ENCODE measurements around the gene DCANP1.

DCANP1 gene

DNA sequence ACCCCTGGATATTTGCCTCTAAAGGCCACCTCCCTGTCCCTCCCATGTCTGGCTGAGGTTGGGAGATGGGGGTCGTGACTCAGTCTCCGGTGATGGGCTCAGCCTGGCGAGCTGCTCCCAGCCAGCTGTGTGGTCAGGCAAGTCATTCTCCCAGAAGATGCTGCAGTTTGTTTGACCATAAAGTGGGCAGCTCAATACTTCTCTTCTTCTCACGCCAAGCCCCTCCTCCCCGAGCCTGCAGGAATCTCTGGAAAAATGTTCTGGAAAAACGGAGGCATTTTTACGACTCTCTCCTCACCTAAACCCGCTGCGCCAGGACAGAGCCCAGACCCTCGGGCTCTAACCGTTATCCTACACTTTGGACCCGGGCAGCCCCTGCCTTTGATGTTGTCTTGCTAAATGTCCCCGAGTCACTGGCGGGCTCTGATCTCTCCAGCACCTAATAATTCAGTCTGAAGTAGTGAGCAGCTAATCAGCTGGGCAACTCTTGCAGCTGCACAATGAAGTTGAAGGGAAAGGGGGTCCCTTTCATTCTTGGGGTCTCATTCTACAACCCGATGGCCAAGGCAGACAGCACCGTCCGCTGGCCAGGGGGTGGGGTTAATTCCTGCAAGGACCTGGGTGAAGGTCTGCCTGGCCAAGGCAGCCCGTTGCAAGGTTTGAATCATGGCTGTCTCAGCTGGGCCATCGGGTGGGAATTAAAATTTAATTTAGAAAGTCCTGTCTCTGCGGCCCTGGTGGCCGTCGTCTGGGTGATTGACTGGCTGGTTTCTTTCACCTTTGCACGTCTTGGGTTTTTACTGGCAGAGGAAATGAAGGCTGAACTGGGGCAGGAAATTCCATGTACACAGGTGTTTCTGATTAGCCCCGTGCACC lies 12.3 kb downstream of the DCANP1 start:
- Mint-ChIP-seq H3K9me3 (no peaks in the 10 kb centered on the region), H3K4me1 (ENCODE audit: low read depth) (no peaks in the 10 kb centered on the region), H3K36me3 (ENCODE audit: low read depth) (no peaks in the 10 kb centered on the region), H3K27ac (no peak overlapping the region), H3K27me3 (peaks cover 23% of the 10 kb centered on the region), H3K4me3 (no peak overlapping the region)
- DNase-seq, result no peak

DNA sequence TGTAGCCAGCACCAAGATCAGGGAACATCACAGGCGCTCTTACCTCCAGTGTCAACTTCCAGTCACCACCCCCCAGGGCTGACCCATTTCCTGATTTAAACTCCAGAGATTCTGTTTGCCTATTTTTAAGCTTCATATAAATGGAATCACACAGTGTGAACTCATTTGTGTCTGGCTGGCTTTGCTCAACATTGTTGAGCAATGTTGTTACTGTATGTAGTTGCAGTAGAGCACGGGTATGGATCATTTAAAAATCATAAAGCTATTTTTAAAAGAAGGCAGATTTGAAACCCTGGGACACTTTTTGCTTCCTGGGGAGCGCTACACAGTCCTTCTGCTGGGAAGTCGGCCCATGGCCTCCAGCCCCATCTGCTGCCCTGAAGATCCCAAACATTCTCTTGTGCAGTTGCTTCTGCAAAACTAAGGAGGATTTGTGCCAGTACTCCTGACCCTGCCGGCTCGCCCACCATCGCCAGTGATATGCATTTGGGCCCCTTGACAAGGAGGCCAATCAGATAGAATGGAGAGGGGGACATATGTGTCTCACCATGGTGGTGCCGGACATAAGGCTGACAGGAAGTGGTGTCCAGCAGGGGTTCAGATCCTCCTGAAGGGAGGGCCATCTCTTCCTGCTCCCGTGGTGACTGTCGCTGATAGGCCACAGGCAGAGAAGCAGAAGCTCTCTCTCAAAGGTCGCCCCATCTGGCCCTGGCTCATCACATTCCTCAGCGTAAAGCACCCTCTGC lies 13.3 kb downstream of the DCANP1 start:
- Mint-ChIP-seq H3K27me3 (peaks cover 23% of the 10 kb centered on the region), H3K36me3 (ENCODE audit: low read depth) (no peaks in the 10 kb centered on the region), H3K4me1 (ENCODE audit: low read depth) (no peaks in the 10 kb centered on the region), H3K9me3 (no peaks in the 10 kb centered on the region), H3K4me3 (no peak overlapping the region), H3K27ac (no peak overlapping the region)
- DNase-seq, result no peak

DNA sequence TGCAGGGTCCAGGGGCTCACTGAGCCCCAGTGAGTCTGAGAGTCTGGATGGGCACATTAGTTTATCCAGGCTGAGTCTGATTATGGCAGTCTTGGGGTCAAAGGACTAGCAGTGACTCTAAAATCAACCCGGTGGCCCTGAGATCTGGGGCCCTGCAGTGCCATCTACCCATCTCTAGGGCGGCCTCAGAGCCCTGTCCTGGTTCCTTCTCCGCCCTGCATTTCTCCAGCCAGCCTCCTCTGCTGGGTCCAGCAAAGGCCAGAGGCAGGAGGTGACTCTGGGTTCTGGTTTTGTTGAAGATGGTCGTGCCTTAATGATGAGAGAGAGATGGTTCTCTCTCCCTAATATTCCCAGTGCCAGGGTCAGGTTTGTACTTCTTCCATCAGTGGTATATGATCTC lies 15.0 kb downstream of the DCANP1 start:
- Mint-ChIP-seq H3K36me3 (ENCODE audit: low read depth) (no peaks in the 10 kb centered on the region), H3K4me3 (no peak overlapping the region), H3K27me3 (peaks cover 24% of the 10 kb centered on the region), H3K9me3 (peaks cover 5% of the 10 kb centered on the region), H3K4me1 (ENCODE audit: low read depth) (no peaks in the 10 kb centered on the region), H3K27ac (no peak overlapping the region)
- no peak for DNase-seq

DNA sequence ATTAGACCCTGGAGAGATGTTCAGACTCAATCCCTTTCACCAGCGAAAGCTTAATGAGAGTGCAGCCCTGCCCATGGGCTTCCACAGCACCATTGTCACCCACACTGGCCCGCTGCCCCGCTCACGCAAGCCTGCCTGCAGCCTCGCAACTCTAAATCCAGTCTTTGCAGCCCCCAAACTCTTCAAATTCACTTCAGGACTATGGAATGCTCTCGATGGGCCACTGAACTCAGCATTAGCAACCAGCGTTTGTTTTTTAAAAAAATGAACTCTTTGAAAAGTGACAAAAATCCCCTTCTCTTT lies 17.1 kb downstream of the DCANP1 start:
- peaks cover 5% of the 10 kb centered on the region for H3K4me1 Mint-ChIP-seq (ENCODE audit: low read depth)
- peaks cover 5% of the 10 kb centered on the region for H3K9me3 Mint-ChIP-seq
- H3K27ac Mint-ChIP-seq, result no peak overlapping the region
- no peaks in the 10 kb centered on the region for H3K36me3 Mint-ChIP-seq (ENCODE audit: low read depth)
- DNase-seq, result no peak
- H3K27me3 Mint-ChIP-seq, result peaks cover 9% of the 10 kb centered on the region
- no peak overlapping the region for H3K4me3 Mint-ChIP-seq

- Mint-ChIP-seq H3K27ac (no peak overlapping the region), H3K4me1 (ENCODE audit: low read depth) (peaks cover 5% of the 10 kb centered on the region), H3K36me3 (ENCODE audit: low read depth) (no peaks in the 10 kb centered on the region), H3K9me3 (peaks cover 5% of the 10 kb centered on the region), H3K4me3 (no peak overlapping the region), H3K27me3 (peaks cover 9% of the 10 kb centered on the region)
- DNase-seq, result no peak
Measured at GRCh38 chr5:135429301-135430134, 17.6 kb downstream of the DCANP1 start.

GRCh38 chr5:135428586-135428985 lies 18.6 kb downstream of the DCANP1 start:
- DNase-seq, result no peak
- Mint-ChIP-seq H3K27me3 (peaks cover 13% of the 10 kb centered on the region), H3K4me1 (ENCODE audit: low read depth) (peaks cover 5% of the 10 kb centered on the region), H3K4me3 (no peak overlapping the region), H3K36me3 (ENCODE audit: low read depth) (no peaks in the 10 kb centered on the region), H3K9me3 (peaks cover 5% of the 10 kb centered on the region), H3K27ac (no peak overlapping the region)

GRCh38 chr5:135426102-135427082 lies 20.8 kb downstream of the DCANP1 start:
- peaks cover 5% of the 10 kb centered on the region for H3K4me1 Mint-ChIP-seq (ENCODE audit: low read depth)
- H3K27ac Mint-ChIP-seq, result no peak overlapping the region
- H3K27me3 Mint-ChIP-seq, result peaks cover 23% of the 10 kb centered on the region
- no peak overlapping the region for H3K4me3 Mint-ChIP-seq
- DNase-seq, result no peak
- H3K9me3 Mint-ChIP-seq, result peaks cover 5% of the 10 kb centered on the region
- H3K36me3 Mint-ChIP-seq (ENCODE audit: low read depth), result no peaks in the 10 kb centered on the region

- Mint-ChIP-seq H3K36me3 (ENCODE audit: low read depth) (no peaks in the 10 kb centered on the region), H3K27me3 (peaks cover 29% of the 10 kb centered on the region), H3K9me3 (peaks cover 5% of the 10 kb centered on the region), H3K4me1 (ENCODE audit: low read depth) (peaks cover 5% of the 10 kb centered on the region), H3K27ac (no peak overlapping the region), H3K4me3 (no peak overlapping the region)
- no peak for DNase-seq
Measured at GRCh38 chr5:135425641-135426040, 21.5 kb downstream of the DCANP1 start.

- Mint-ChIP-seq H3K27ac (no peak overlapping the region), H3K4me1 (ENCODE audit: low read depth) (peaks cover 5% of the 10 kb centered on the region), H3K27me3 (peaks cover 41% of the 10 kb centered on the region), H3K4me3 (no peak overlapping the region), H3K36me3 (ENCODE audit: low read depth) (no peaks in the 10 kb centered on the region), H3K9me3 (peaks cover 16% of the 10 kb centered on the region)
- no peak for DNase-seq
Measured at GRCh38 chr5:135423846-135424168, 23.3 kb downstream of the DCANP1 start.

- no peak overlapping the region for H3K4me3 Mint-ChIP-seq
- H3K9me3 Mint-ChIP-seq, result peaks cover 13% of the 10 kb centered on the region
- H3K36me3 Mint-ChIP-seq (ENCODE audit: low read depth), result no peaks in the 10 kb centered on the region
- no peak overlapping the region for H3K27ac Mint-ChIP-seq
- no peak for DNase-seq
- peaks cover 5% of the 10 kb centered on the region for H3K4me1 Mint-ChIP-seq (ENCODE audit: low read depth)
- H3K27me3 Mint-ChIP-seq, result peaks cover 42% of the 10 kb centered on the region
Measured at GRCh38 chr5:135423146-135423845, 23.9 kb downstream of the DCANP1 start.

- Mint-ChIP-seq H3K4me3 (no peak overlapping the region), H3K27me3 (peaks cover 41% of the 10 kb centered on the region)
Measured at GRCh38 chr5:135422419-135422818, 24.7 kb downstream of the DCANP1 start.

DNA sequence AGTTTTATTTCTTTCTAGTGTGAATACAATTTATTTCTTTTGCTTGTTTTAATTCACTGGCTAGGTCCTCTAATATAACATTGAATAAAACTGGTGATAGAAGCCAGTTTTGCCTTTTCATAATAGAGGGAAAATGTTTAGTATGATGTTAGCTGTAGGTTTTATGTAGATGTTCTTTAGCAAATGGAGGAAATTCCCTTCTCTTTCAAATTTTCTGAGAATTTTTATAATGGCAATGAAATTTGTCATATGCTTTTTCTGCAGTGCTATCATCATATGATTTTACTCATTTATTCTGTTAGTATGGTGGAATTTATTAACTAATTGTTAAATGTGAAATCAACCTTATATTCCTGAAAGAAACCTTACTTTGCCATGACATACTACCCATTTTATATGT lies 30.1 kb downstream of the DCANP1 start:
- peaks cover 34% of the 10 kb centered on the region for H3K27me3 Mint-ChIP-seq

More at GRCh38 chr5:135422419-135422818, 24.7 kb downstream of the DCANP1 start:
- H3K4me1 Mint-ChIP-seq (ENCODE audit: low read depth), result peaks cover 5% of the 10 kb centered on the region
- no peaks in the 10 kb centered on the region for H3K36me3 Mint-ChIP-seq (ENCODE audit: low read depth)
- no peak for DNase-seq
- H3K27ac Mint-ChIP-seq, result no peak overlapping the region
- H3K9me3 Mint-ChIP-seq, result peaks cover 11% of the 10 kb centered on the region

DNA sequence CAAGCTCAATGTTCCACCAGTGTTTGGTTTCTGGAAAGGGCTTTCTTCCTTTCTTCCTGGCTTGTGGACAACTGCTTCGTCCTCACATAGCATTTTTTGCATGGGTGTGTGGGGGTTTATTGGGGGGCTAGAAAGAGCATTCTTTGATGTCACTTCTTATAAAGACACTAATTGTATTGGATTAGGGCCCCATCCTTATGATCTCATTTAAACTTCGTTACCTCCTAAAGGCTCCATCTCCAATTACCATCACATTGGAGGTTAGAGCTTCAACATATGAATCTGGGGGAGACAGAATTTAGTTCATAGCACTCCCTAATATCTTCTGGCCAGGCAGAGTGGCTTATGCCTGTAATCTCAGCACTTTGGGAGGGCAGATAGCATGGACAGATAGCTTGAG lies 42.1 kb downstream of the DCANP1 start:
- no peak overlapping the region for H3K27ac Mint-ChIP-seq
- H3K9me3 Mint-ChIP-seq, result no peaks in the 10 kb centered on the region
- no peak for DNase-seq
- no peaks in the 10 kb centered on the region for H3K27me3 Mint-ChIP-seq
- H3K36me3 Mint-ChIP-seq (ENCODE audit: low read depth), result no peaks in the 10 kb centered on the region
- no peak overlapping the region for H3K4me3 Mint-ChIP-seq
- H3K4me1 Mint-ChIP-seq (ENCODE audit: low read depth), result peaks cover 5% of the 10 kb centered on the region

More for the DNA sequence above, 30.1 kb downstream of the DCANP1 start:
- no peak overlapping the region for H3K4me3 Mint-ChIP-seq
- H3K4me1 Mint-ChIP-seq (ENCODE audit: low read depth), result no peaks in the 10 kb centered on the region
- no peak overlapping the region for H3K27ac Mint-ChIP-seq
- DNase-seq, result no peak
- no peaks in the 10 kb centered on the region for H3K36me3 Mint-ChIP-seq (ENCODE audit: low read depth)
- H3K9me3 Mint-ChIP-seq, result peaks cover 11% of the 10 kb centered on the region

Measured in activated T-cell treated with anti-CD3 and anti-CD28 coated beads, Interleukin-2, amount 50 U/mL, for 24 hours (primary cell).